Activated CD8-positive, alpha-beta memory T cell treated with anti-CD3 and anti-CD28 coated beads for 36 hours (primary cell): Measurements from ENCODE around the gene HERPUD2. TPM values are rescaled to one million over a fixed set of nuclear protein-coding genes. Genes with fewer than 3 reads are reported as not detected.
"Not testable (repeated sequence)": the region's sequence is repeated elsewhere in the genome, so short reads cannot be mapped to it uniquely, and the experiment has no call there.

ENCODE experiments used
- CTCF ChIA-PET: fragments of 350-600 bp; sonication (Branson Sonifier 250); formaldehyde crosslinking; loops from one replicate; lab custom pipeline; 2021; ENCODE audit warnings: antibody characterized with exemption; lab: Charles Lee
- POLR2A ChIA-PET: fragments of 350-600 bp; sonication (Branson Sonifier 250); formaldehyde crosslinking; loops from one replicate; lab custom pipeline; 2021; ENCODE audit warnings: antibody characterized with exemption; lab: Charles Lee
- total RNA-seq, 2 experiments: library from RNA; stranded (reverse); gene quantifications; one replicate each; pipeline ENCODE4 v1.2.3, GENCODE V29; 2021

Gene HERPUD2
- total RNA-seq, 2 experiments from 2014 or later: 27.3 to 29.2 TPM

DNA sequence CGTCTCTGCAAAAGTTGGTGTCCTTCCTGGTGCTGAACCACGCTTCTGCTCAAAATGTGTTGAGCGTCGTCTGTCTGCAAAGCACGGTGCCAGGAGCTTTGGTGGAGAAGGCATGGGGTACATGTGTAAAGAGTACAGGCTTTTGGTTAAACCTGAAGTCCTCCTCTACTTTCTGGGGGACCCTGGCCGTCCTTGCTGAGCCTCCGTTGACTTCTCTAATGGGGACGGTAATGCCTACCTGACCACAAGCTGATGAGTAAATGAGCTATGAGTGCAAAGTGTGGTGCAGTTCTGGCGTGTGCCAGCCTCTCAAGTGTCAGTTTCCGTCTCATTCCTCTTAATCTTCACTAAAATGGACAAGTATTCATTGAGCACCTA lies 527 bp upstream of the HERPUD2 start:
- POLR2A ChIA-PET: interaction anchor here (0.5 to 3.3 kb wide), 6 partner anchors 9 to 106 kb away, joined by 3 to 38 read pairs (median 4); partner anchors contain the start of gene SEPTIN7
- CTCF ChIA-PET: interaction anchor here (0.7 to 3.0 kb wide), 6 partner anchors 27 to 211 kb away, joined by 3 to 9 read pairs (median 4); partner anchors contain the start of gene SEPTIN7

DNA sequence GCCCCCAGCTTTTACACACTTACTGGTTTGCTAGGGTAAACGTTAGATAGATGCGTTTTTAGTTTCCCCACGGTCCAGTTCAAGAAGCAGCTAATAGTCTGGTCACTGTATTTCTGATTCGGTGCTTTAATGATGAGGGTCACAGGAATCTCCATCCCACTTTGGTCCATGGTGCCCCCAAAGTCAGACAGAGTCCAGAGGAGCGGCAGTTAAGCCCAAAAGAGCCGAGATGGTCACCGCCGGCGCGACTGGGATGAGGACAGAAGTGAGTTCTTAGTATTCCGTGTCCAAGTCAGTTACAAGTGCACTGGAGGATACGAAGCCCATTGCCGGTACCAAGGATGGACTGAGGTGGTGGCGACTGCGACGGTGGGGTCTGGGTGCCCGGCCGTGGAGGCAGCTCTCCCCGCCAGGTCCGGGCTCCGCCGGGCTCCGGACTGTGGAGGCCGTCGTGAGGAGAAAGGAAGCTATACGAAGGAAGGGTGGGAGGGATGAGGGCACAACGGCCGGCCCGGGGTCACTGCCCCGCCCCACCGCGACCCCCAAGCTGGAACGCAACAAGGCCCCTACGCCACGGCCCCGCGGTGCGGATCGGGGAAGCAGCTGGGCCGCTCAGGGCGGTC lies 663 bp downstream of the HERPUD2 start:
- POLR2A ChIA-PET: interaction anchor here (0.7 to 3.3 kb wide), 8 partner anchors 13 to 125 kb away, joined by 3 to 38 read pairs (median 5); partner anchors contain the start of gene SEPTIN7
- CTCF ChIA-PET: interaction anchor here (0.8 to 3.0 kb wide), 5 partner anchors 16 to 35 kb away, joined by 3 to 9 read pairs (median 3); no protein-coding TSS in a partner anchor

DNA sequence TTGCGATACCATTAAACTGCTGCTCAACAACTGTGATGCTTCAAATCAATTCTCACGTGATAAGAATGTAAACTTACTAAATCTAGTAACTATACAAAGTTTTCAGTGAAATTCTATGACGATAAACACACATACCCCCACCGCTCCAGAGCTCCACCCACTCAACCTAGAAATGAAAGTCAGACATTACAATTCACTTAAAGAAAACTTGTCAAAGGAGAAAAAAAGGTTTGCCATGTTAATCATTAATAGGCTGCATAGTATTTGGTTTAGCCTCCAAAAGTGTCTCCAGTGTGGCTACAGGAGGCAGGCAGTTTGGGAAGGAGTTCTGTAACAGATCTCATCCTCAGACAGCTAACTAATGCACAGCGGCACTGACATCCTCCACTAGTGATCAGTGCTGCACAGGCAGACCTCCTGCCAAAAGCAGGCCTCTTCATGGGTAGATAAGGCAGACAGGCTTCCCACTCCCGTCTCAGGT lies 3.1 kb downstream of the HERPUD2 start:
- ChIA-PET CTCF (interaction anchor here (1.8 kb wide), 1 partner anchor 68 kb away, joined by 6 read pairs; no protein-coding TSS in a partner anchor), POLR2A (interaction anchor here (1.0 to 2.2 kb wide), 3 partner anchors 31 to 109 kb away, joined by 4 to 6 read pairs (median 6); partner anchors contain the start of gene SEPTIN7)

DNA sequence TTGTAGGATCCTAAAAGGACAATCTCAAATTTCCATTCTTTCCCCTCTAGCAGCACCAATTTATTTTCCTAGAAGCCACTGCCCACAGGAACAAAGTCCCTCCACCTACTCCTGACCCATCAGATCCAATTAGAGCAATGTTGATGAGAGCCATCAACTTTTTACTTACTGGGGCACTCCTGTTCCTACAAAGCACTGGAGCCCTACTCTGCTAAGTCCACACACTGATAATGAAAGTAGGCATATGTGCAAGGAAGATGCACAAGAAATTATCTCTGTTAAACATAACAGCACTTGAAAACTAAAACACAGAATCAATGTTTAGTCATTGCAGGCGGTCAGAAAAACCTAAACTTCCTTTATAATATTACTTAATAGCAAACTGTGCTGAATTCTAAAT lies 3.6 kb downstream of the HERPUD2 start:
- POLR2A ChIA-PET: interaction anchor here (1.0 to 2.2 kb wide), 3 partner anchors 31 to 109 kb away, joined by 4 to 6 read pairs (median 6); partner anchors contain the start of gene SEPTIN7
- CTCF ChIA-PET: interaction anchor here (1.1 to 1.8 kb wide), 3 partner anchors 9 to 68 kb away, joined by 3 to 6 read pairs (median 3); no protein-coding TSS in a partner anchor

DNA sequence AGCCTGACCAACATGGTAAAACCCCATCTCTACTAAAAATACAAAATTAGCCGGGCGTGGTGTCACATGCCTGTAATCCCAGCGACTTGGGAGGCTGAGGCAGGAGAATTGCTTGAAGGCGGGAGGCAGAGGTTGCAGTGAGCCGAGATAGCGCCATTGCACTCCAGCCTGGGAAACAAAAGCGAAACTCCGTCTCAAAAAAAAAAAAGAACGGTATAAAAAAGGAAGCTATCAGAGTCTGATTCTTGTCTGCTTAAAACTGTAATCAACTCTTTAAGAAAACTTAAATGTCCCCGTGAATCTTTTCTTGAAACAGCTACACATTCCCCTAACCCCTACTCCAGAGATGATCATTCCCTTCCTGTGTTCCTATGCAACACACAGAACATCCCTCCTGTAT lies 4.3 kb downstream of the HERPUD2 start:
- ChIA-PET POLR2A (interaction anchor here (1.8 kb wide), 1 partner anchor 39 kb away, joined by 6 read pairs; no protein-coding TSS in a partner anchor), CTCF (interaction anchor here (0.7 to 1.8 kb wide), 4 partner anchors 10 to 134 kb away, joined by 3 to 6 read pairs (median 3); no protein-coding TSS in a partner anchor)

DNA sequence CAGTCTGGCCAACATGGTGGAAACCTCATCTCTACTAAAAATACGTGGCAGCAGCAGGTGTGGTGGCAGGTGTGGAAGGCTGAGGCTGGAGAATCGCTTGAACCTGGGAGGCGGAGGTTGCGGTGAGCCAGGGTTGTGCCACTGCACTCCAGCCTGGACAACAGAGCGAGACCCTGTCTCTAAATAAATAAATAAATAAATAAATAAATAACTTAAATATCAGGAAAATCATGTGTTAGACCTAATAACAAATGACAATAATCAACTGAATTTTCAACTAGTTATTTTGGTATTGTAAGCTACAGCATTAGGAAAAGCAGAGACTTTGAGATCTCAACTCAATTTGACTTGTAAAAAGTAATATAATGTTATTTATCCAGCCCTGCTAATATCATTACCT lies 9.2 kb downstream of the HERPUD2 start:
- ChIA-PET POLR2A (no interaction called here), CTCF (interaction anchor here (0.7 kb wide), 1 partner anchor 53 kb away, joined by 3 read pairs; no protein-coding TSS in a partner anchor)

DNA sequence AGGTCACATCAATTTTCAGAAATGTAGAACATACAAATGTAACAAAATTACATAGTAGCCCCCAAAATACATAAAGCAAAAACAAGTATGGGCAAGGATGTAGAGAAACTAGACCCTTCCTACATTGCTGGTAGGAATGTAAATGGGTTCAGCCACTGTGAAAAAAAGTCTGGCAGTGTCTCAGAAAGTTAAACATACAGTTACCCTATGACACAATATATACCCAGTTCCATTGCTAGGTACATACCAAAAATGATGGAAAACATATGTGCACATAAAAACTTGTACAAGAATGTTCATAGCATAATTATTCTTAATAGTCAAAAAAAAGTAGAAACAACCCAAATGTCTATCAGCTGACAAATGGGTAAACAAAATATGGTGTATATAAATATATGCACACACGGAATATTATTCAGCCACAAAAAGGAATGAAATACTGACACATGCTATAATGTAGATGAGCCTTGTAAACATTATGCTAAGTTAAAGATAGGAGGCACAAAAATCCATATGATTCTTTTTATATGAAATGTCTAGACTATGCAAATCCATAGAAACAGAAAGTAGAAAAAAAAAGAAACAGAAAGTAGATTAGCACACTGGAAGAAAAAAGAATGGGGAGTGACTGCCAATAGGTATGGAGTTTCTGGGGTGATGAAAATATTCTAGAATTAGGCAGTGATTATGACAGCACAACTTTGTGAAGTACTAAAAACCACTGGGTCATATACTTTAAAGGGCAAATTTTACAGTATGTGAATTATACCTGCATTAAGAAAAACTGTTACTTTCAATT lies 13.5 kb downstream of the HERPUD2 start:
- ChIA-PET CTCF (no interaction called here), POLR2A (interaction anchor here (1.0 kb wide), 1 partner anchor 13 kb away, joined by 3 read pairs; no protein-coding TSS in a partner anchor)

DNA sequence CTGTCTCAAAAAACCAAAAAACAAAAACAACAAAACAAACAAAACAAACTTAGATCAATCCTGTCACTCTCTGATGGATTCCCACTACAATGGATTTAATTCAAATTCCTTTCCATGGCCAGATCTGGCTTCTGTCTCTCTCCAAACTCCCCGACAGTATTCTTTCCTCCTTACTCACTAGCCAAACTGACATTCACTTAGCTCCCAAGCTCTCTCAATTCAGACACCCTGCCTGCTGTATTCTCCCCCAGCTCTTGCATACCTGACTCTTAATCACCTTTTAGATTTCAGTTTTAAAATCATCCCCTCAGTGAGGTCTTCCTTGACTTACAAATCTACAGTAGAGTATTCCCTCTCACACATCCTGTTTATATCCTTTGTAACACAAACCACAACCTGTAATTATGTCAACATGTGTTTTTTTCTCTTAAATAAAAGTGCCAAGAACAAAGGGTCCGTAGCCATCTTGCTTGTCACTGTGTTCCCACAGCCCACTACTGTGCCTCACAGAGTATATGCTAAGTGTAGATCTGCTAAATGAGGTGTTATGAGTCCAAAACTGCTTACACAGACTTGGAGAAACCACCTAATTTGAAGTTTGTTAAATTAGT lies 14.4 kb downstream of the HERPUD2 start:
- ChIA-PET POLR2A (no interaction called here), CTCF (no interaction called here)

DNA sequence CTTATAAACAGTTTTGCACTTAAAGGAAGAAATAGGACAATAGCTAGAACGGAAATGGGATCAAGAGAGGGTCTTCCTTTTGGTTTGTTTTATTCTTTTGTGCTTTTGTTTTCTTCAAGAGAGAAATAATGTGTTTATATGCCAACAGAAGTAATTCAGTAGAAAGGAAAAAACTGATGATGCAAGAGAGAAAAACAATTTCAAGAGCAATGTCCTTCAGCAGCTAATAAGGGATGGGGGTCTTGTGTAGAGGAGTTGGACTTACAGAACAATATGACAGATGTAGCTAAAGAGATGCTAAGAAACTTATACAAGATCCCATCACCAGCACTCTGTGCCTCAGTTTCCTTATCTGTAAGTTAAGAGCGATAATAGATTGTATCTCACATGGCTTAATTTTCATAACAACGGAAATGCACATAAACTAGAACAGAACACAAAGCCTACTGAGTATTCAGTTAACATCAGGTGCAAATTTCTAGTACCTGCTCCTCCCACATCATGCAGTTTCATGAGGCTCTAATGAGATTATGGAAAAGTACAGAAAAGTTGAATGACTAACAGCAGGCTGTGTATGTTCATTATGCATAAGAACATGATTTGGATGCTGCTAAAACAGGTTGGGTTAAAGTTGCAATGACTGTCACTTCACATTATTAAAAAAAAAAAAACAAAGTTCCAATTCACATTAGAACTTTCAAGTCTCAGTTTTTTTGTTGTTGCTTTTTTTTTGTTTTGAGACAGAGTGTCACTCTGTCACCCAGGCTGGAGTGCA lies 17.2 kb downstream of the HERPUD2 start:
- ChIA-PET POLR2A (no interaction called here), CTCF (no interaction called here)

DNA sequence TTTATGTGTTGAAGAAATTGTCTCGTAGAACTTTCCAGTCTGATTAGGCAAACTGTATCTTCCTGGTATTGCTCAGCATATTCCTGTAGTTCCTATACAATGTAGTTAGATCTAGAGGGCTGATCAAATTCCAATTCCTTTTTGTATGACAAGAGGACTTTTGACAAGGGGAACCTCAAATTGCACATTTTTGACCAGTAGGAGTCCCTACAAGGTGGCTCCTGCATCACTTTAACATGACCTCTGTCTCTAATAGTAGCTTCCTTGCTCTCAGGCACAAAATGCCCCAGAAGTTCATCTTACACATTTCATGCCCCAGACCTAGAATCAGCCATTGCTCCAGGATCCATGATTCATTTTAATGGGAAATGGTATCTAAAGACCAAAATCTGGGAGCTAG lies 18.7 kb downstream of the HERPUD2 start:
- CTCF ChIA-PET: interaction anchor here (1.3 to 1.4 kb wide), 2 partner anchors 9 to 18 kb away, joined by 3 read pairs; no protein-coding TSS in a partner anchor

DNA sequence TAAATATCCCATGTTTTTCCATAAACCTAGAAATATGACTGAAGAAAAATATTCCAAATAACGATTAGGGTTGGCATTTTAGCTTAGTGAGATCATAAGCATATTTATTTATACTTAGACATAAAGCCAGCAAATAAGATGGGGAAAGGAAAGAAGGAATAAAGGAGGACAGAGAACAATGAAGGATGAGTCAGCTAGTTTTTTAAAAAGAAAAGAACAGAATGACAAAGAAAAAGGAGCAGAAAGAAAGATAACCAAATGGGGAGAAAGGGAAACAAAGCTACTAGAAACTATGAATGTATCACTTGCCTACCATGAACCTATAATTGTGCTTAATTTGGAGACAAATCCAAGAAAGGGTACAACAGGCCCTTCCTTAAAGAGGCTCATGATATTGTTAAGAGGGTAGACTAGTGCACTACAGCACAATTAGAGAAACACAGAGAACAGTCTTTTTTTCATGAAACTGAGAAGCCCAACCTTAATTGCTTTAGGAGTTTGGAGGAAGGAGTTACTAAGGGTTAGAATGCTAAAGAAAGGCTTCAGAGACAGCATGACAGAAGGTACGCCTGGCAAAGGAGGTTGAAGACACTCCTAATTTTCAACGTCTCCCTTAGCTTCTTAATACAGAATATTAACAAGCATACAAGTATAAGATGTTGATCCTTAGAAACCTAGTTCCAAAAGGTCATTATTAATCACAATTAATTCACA lies 23.9 kb downstream of the HERPUD2 start:
- ChIA-PET CTCF (no interaction called here), POLR2A (interaction anchor here (0.6 to 0.7 kb wide), 2 partner anchors 23 to 31 kb away, joined by 3 to 5 read pairs; no protein-coding TSS in a partner anchor)

More for the DNA sequence above, 18.7 kb downstream of the HERPUD2 start:
- POLR2A ChIA-PET: no interaction called here

DNA sequence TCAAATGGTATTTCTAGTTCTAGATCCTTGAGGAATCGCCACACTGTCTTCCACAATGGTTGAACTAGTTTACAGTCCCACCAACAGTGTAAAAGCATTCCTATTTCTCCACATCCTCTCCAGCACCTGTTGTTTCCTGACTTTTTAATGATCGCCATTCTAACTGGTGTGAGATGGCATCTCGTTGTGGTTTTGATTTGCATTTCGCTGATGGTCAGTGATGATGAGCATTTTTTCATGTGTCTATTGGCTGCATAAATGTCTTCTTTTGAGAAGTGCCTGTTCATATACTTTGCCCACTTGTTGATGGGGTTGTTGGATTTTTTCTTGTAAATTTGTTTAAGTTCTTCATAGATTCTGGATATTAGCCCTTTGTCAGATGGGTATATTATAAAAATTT lies 34.5 kb downstream of the HERPUD2 start:
- CTCF ChIA-PET, POLR2A ChIA-PET: not testable (repeated sequence)

DNA sequence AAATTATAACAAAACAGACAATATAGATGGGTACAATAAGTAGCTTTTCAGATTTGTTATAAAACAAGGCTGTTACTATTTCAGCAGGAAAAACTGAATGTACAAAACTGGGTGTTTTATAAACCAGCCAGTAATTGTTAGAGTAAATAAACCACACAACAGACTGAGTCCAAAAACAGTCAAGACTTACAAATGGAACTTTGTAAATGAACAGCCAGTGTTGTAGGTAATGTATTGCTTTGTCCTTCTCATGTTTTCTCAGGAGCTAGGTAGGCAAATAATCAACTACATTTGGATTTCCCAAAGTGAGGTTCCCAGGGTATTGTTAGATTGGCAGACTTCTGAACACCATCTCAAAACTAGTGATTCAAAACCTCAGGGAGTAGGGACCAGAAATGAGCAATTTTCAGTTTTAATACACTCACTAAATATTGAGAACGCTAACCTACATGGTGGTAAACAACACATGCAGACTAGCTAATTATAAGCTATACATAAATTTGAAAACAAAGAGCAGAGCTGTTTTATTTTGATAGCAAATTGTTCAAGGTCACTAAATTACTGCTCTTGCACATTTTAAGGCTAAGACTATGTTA lies 36.2 kb downstream of the HERPUD2 start:
- POLR2A ChIA-PET: interaction anchor here (1.4 kb wide), 1 partner anchor 36 kb away, joined by 4 read pairs; the partner anchor contains the start of gene HERPUD2

DNA sequence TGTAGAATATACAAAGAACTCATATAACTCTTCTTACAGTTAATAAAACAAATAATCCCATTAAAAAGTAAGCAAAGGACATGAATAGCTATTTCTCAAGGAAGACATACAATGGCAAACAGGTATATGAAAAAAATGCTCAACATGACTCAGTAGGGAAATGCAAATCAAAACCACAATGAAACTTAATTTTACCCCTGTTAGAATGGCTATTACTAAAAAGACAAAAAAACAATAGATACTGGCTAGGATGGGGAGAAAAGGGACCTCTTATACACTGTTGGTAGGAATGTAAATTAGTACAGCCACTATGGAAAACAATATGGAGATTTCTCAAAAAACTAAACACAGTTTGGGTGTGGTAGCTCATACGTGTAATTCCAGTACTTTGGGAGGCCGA lies 37.8 kb downstream of the HERPUD2 start:
- POLR2A ChIA-PET: no interaction called here
- CTCF ChIA-PET: interaction anchor here (0.7 to 1.1 kb wide), 2 partner anchors 69 to 227 kb away, joined by 3 to 4 read pairs; no protein-coding TSS in a partner anchor

More for the DNA sequence above, 36.2 kb downstream of the HERPUD2 start:
- CTCF ChIA-PET: no interaction called here

DNA sequence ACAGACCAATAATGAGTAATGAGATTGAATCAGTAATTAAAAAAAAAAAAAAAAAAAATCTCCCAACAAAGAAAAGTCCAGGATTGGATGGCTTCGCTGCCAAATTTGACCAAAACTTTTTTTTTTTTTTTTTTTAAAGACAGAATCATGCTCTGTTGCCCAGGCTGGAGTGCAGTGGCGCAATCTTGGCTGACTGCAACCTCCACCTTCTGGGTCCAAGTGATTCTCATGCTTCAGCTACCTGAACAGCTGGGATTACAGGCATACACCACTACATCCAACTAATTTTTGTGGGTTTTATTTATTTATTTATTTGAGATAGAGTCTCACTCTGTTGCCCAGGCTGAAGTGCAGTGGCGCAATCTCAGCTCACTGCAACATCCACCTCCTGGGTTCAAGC lies 40.4 kb downstream of the HERPUD2 start:
- CTCF ChIA-PET: interaction anchor here (0.7 kb wide), 1 partner anchor 66 kb away, joined by 4 read pairs; no protein-coding TSS in a partner anchor
- POLR2A ChIA-PET: interaction anchor here (0.8 kb wide), 1 partner anchor 814 kb away, joined by 4 read pairs; no protein-coding TSS in a partner anchor

DNA sequence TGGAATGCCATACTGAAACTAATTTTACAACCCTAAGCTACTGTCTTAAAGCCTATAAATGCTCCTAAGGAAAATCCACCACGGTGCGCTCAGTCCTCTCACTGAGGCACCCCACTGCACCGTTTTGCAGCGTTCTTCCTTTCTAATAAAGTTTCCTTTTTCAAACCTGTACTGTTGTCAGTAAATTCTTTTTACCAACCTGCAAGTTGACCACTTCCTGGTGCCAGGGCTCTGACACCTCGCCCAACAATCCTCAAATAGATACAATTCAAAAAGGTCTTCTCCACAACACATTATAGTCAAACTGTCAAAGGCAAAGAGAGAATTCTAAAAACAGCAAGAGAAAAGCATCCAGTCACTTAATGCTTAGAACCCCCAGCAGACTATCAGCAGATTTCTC lies 42.8 kb downstream of the HERPUD2 start:
- POLR2A ChIA-PET: no interaction called here
- CTCF ChIA-PET: no interaction called here

DNA sequence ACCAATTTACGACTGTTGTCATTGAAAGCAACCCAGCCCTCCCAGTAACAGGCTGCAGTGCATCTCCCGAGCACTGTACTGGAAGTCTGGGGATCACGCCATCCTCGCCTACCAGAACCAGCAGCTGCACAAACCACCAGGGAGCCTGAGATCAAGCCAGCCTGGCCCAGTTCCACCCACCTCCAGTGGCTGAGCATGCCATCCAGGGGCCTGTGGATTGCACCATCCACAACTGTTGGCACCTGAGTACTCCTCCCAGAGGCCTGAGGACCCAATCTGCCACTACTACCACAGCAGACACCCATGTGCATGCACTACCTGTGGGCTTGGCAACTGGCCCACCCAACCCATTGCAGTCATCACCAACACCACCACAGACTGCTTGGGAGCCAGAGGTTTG lies 44.2 kb downstream of the HERPUD2 start:
- ChIA-PET CTCF (no interaction called here), POLR2A (no interaction called here)
